ENCODE results near the gene PARP16. TPM values are rescaled to one million over a fixed set of nuclear protein-coding genes. Genes with fewer than 3 reads are reported as not detected.

The PARP16 gene
- total RNA-seq, 4 donors from 2014 or later = 7.0 to 23.1 (median 8.1) TPM

- Histone ChIP-seq H3K27ac (no peak overlapping the region), H3K36me3 (no peaks in the 10 kb centered on the region), H3K9me3 (no peaks in the 10 kb centered on the region), H3K4me3 (no peak overlapping the region), H3K27me3 (no peaks in the 10 kb centered on the region), H3K4me1 (no peaks in the 10 kb centered on the region)
- DNase-seq = no peak
- TF ChIP-seq CTCF (IDR thresholded peaks at IDR 0.05) (no peak), POLR2A (IDR thresholded peaks at IDR 0.05) (no peak)
Measured at GRCh38 chr15:65221697-65222096, 65.0 kb downstream of the PARP16 start.

GRCh38 chr15:65219137-65219536 is 67.5 kb downstream of the PARP16 start:
- Histone ChIP-seq H3K27ac (no peak overlapping the region), H3K27me3 (no peaks in the 10 kb centered on the region), H3K36me3 (no peaks in the 10 kb centered on the region), H3K9me3 (no peaks in the 10 kb centered on the region), H3K4me1 (no peaks in the 10 kb centered on the region), H3K4me3 (no peak overlapping the region)
- DNase-seq = no peak
- TF ChIP-seq CTCF (IDR thresholded peaks at IDR 0.05) = no peak
- no peak for TF ChIP-seq POLR2A (IDR thresholded peaks at IDR 0.05)

GRCh38 chr15:65217526-65218482 is 68.9 kb downstream of the PARP16 start:
- Histone ChIP-seq H3K27me3 (no peaks in the 10 kb centered on the region), H3K4me1 (no peaks in the 10 kb centered on the region), H3K4me3 (no peak overlapping the region), H3K36me3 (no peaks in the 10 kb centered on the region), H3K9me3 (no peaks in the 10 kb centered on the region), H3K27ac (no peak overlapping the region)
- DNase-seq = no peak
- no peak for TF ChIP-seq POLR2A (IDR thresholded peaks at IDR 0.05)
- TF ChIP-seq CTCF (IDR thresholded peaks at IDR 0.05) = no peak

GRCh38 chr15:65215496-65215895 is 71.2 kb downstream of the PARP16 start:
- H3K36me3 ChIP-seq = no peaks in the 10 kb centered on the region
- no peak for DNase-seq
- H3K27ac ChIP-seq = no peak overlapping the region
- TF ChIP-seq POLR2A (IDR thresholded peaks at IDR 0.05) (no peak), CTCF (IDR thresholded peaks at IDR 0.05) (no peak)
- H3K4me1 ChIP-seq = no peaks in the 10 kb centered on the region
- H3K4me3 ChIP-seq = no peak overlapping the region
- H3K27me3 ChIP-seq = no peaks in the 10 kb centered on the region
- no peaks in the 10 kb centered on the region for H3K9me3 ChIP-seq

GRCh38 chr15:65214010-65214409 is 72.7 kb downstream of the PARP16 start:
- Histone ChIP-seq H3K36me3 (no peaks in the 10 kb centered on the region), H3K27me3 (no peaks in the 10 kb centered on the region), H3K4me1 (no peaks in the 10 kb centered on the region), H3K27ac (no peak overlapping the region), H3K4me3 (no peak overlapping the region), H3K9me3 (no peaks in the 10 kb centered on the region)
- no peak for DNase-seq
- TF ChIP-seq CTCF (IDR thresholded peaks at IDR 0.05) = no peak
- no peak for TF ChIP-seq POLR2A (IDR thresholded peaks at IDR 0.05)

All from Peyer's patch (tissue), 4 donors.